ENCODE data around the gene TRIM15. TPM values are rescaled to one million over a fixed set of nuclear protein-coding genes. Genes with fewer than 3 reads are reported as not detected.

The TRIM15 gene
- total RNA-seq, 2 experiments from 2014 or later: 0.18 to 0.26 TPM

GRCh38 chr6:30206799-30207618 is 43.7 kb downstream of the TRIM15 start:
- Mint-ChIP-seq H3K4me1 (peaks cover 71% of the 10 kb centered on the region), H3K9me3 (ENCODE audit: low read depth) (no peaks in the 10 kb centered on the region), H3K27ac (no peak overlapping the region), H3K27me3 (no peaks in the 10 kb centered on the region), H3K36me3 (ENCODE audit: low read depth) (peaks cover 26% of the 10 kb centered on the region), H3K4me3 (no peak overlapping the region)
- intact Hi-C loops (cut with DNase I, micrococcal nuclease): no loop called here
- ChIA-PET POLR2A (no interaction called here), CTCF (interaction anchor here (0.6 to 1.2 kb wide), 3 partner anchors 12 to 103 kb away, joined by 3 to 8 read pairs (median 3); no protein-coding TSS in a partner anchor)
- no peak for ATAC-seq
- DNase-seq: no peak

DNA sequence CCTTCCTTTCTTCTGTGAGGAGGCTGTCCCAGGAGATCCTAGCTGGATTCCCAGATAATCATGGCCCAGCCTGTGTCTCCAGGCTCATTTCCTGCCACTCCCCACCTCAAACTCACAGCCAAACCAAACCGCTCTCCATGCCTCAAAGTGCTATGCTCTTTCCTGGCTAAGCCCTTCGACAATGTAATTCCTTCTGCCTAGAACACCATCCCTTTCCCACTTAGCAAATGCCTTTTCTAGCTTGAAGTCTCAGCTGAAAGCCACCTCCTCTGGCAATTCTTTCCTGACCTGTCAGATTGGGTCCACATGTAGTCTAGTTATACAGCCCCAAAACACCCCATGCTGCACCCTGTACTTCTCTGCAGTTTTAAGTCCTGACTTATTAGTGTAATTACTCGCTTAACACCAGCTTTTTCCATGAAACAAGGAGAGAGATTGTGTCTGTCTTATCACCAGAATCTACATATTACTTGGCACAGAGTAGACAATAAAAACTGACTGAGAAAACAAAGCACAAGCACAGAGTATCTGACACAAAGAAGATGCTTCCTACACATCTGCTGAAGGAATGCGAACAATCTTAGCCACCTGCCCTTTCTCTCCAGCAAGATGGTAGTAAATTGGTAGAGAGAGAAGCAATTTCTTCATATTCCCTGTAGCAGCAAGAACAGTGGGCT is 44.4 kb downstream of the TRIM15 start:
- peaks cover 67% of the 10 kb centered on the region for H3K4me1 Mint-ChIP-seq
- H3K27ac Mint-ChIP-seq: peak overlapping the region; percentile 4
- H3K9me3 Mint-ChIP-seq (ENCODE audit: low read depth): no peaks in the 10 kb centered on the region

DNA sequence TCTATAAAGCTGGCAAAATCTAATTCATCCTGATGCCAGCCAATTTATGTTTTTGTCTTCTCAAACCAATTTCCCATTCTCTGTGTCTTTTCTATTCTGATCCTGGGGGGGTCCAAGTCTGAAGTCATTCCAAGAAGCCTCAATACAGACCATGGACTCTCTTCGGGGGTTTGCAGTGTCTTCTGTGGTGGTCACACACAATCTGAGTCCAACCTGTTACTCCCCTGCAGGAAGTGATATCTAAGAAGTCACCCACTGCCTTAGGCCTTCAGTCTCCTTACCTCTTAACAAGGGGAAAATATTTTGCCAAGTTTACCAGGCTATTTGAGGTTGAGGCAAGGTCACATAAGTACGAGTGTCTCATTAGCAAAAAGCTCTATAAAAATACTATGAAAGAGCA is 48.0 kb downstream of the TRIM15 start:
- Mint-ChIP-seq H3K27ac (peak overlapping the region; percentile 44), H3K9me3 (ENCODE audit: low read depth) (no peaks in the 10 kb centered on the region), H3K4me3 (peak overlapping the region; percentile 89), H3K27me3 (no peaks in the 10 kb centered on the region), H3K36me3 (ENCODE audit: low read depth) (peaks cover 24% of the 10 kb centered on the region), H3K4me1 (peaks cover 64% of the 10 kb centered on the region)
- POLR2A ChIA-PET: interaction anchor here (1.2 kb wide), 1 partner anchor 23 kb away, joined by 4 read pairs; no protein-coding TSS in a partner anchor
- no peak for DNase-seq
- CTCF ChIA-PET: interaction anchor here (0.6 to 1.0 kb wide), 2 partner anchors 114 to 224 kb away, joined by 3 read pairs; no protein-coding TSS in a partner anchor
- intact Hi-C loops (cut with DNase I, micrococcal nuclease): loop anchor here (5.0 kb wide), 4 partner anchors 136 to 701 kb away; partner anchors contain the start of genes GNL1 (in 1 of the 2), HLA-A (in 1 of the 2), PRR3 (in 1 of the 2) and RPP21 (in 1 of the 2)
- no peak for ATAC-seq

More for the DNA sequence above, 44.4 kb downstream of the TRIM15 start:
- Mint-ChIP-seq H3K27me3 (no peaks in the 10 kb centered on the region), H3K36me3 (ENCODE audit: low read depth) (peaks cover 28% of the 10 kb centered on the region), H3K4me3 (no peak overlapping the region)
- ATAC-seq: no peak
- ChIA-PET CTCF (interaction anchor here (1.0 to 1.1 kb wide), 2 partner anchors 11 to 152 kb away, joined by 3 to 8 read pairs; no protein-coding TSS in a partner anchor), POLR2A (no interaction called here)
- no peak for DNase-seq
- intact Hi-C loops (cut with DNase I, micrococcal nuclease): no loop called here

- no peak for ATAC-seq
- H3K4me1 Mint-ChIP-seq: peaks cover 61% of the 10 kb centered on the region
Observed at GRCh38 chr6:30211899-30212298, 48.6 kb downstream of the TRIM15 start.

DNA sequence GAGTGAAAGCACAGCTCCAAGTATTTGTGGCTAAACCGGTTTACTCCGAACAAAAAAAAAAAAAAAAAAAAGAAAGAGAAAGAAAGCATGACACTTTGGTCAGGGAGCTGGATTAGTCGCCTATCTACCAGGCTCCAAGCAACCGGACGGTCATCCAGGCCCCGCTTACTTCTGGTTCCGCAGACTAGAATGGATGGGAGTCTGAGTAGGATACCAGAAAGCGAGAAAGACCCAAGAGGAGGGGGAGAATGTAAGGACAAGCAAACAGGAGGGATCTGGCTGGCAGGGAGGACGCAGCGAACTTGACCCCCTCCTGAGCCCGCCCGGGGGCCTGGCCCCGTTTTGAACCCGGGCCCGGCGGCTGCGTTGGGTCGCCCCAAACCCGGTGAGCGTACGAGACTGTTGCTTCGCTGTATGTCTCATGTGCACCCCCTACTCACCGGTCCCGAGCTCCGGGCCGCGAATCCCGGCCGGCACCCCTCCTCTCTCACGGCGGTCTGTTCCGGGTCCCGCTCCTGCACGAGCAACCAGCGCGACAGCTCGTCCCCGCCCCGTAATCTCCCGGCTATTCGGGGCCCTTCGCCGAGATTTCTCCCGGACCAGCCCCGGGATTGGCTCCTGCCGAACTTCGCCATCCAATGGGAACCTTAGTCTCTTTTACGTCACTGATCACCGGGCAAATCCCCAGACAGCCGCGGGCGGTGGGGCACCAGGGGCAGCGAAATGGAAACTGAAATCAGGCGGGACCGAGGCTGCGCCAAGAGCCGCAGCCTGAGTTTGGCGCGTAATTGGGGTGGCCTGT is 49.7 kb downstream of the TRIM15 start, which contains the start of gene TRIM26:
TRIM26 (minus strand) TSS at position 542 of the 802 bp plus-strand sequence. CDS start 14,303 bp downstream, outside the sequence.
- peak within 1 kb of the TSS; percentile 89 for H3K4me3 Mint-ChIP-seq
- DNase-seq (peak; percentile 98), ATAC-seq (peak; percentile 90)
- H3K36me3 Mint-ChIP-seq (ENCODE audit: low read depth): peaks cover 24% of the 10 kb centered on the region
- H3K27ac Mint-ChIP-seq: peak within 1 kb of the TSS; percentile 99
- peaks cover 50% of the 10 kb centered on the region for H3K4me1 Mint-ChIP-seq
- no peaks in the 10 kb centered on the region for H3K9me3 Mint-ChIP-seq (ENCODE audit: low read depth)
- intact Hi-C loops (cut with DNase I, micrococcal nuclease): loop anchor here (1.0 to 5.0 kb wide), 11 partner anchors 110 to 699 kb away; partner anchors contain the start of genes PPP1R11 (in 2 of the 2), RPP21 (in 2 of the 2), TRIM39 (in 2 of the 2) and GNL1 (in 1 of the 2)
- CTCF ChIA-PET: interaction anchor here (0.6 to 1.6 kb wide), 9 partner anchors 8 to 964 kb away, joined by 3 to 10 read pairs (median 4); no protein-coding TSS in a partner anchor
- POLR2A ChIA-PET: interaction anchor here (0.7 to 2.0 kb wide), 5 partner anchors 10 to 112 kb away, joined by 3 to 7 read pairs (median 4); no protein-coding TSS in a partner anchor
- no peaks in the 10 kb centered on the region for H3K27me3 Mint-ChIP-seq

More at GRCh38 chr6:30211899-30212298, 48.6 kb downstream of the TRIM15 start:
- DNase-seq: no peak
- ChIA-PET POLR2A (interaction anchor here (1.2 to 1.6 kb wide), 2 partner anchors 23 to 24 kb away, joined by 4 read pairs; no protein-coding TSS in a partner anchor), CTCF (interaction anchor here (0.7 to 1.6 kb wide), 4 partner anchors 9 to 519 kb away, joined by 3 to 9 read pairs (median 4); no protein-coding TSS in a partner anchor)
- no peaks in the 10 kb centered on the region for H3K9me3 Mint-ChIP-seq (ENCODE audit: low read depth)
- no peaks in the 10 kb centered on the region for H3K27me3 Mint-ChIP-seq
- peak overlapping the region; percentile 99 for H3K27ac Mint-ChIP-seq
- peak overlapping the region; percentile 89 for H3K4me3 Mint-ChIP-seq
- H3K36me3 Mint-ChIP-seq (ENCODE audit: low read depth): peaks cover 24% of the 10 kb centered on the region
- intact Hi-C loops (cut with DNase I, micrococcal nuclease): loop anchor here (2.0 to 5.0 kb wide), 6 partner anchors 135 to 700 kb away; partner anchors contain the start of genes GNL1 (in 1 of the 2), HLA-A (in 1 of the 2), PPP1R11 (in 1 of the 2) and PRR3 (in 1 of the 2)

GRCh38 chr6:30213667-30213956 is 50.3 kb downstream of the TRIM15 start:
- ATAC-seq (no peak), DNase-seq (no peak)
- ChIA-PET POLR2A (interaction anchor here (0.6 to 2.0 kb wide), 4 partner anchors 14 to 681 kb away, joined by 3 to 8 read pairs (median 6); no protein-coding TSS in a partner anchor), CTCF (interaction anchor here (0.8 to 1.6 kb wide), 5 partner anchors 14 to 964 kb away, joined by 3 to 10 read pairs (median 4); no protein-coding TSS in a partner anchor)
- H3K27ac Mint-ChIP-seq: peak overlapping the region; percentile 99
- H3K27me3 Mint-ChIP-seq: no peaks in the 10 kb centered on the region
- intact Hi-C loops (cut with DNase I, micrococcal nuclease): loop anchor here (1.0 to 5.0 kb wide), 11 partner anchors 110 to 699 kb away; partner anchors contain the start of genes PPP1R11 (in 2 of the 2), RPP21 (in 2 of the 2), TRIM39 (in 2 of the 2) and GNL1 (in 1 of the 2)
- H3K9me3 Mint-ChIP-seq (ENCODE audit: low read depth): no peaks in the 10 kb centered on the region
- peaks cover 22% of the 10 kb centered on the region for H3K36me3 Mint-ChIP-seq (ENCODE audit: low read depth)
- peaks cover 45% of the 10 kb centered on the region for H3K4me1 Mint-ChIP-seq
- H3K4me3 Mint-ChIP-seq: peak overlapping the region; percentile 89

- CTCF ChIA-PET: interaction anchor here (0.6 to 1.5 kb wide), 4 partner anchors 10 to 330 kb away, joined by 3 to 10 read pairs (median 3); no protein-coding TSS in a partner anchor
- POLR2A ChIA-PET: interaction anchor here (0.6 to 2.0 kb wide), 5 partner anchors 13 to 1329 kb away, joined by 3 to 8 read pairs (median 4); no protein-coding TSS in a partner anchor
- Mint-ChIP-seq H3K4me3 (peak overlapping the region; percentile 89), H3K36me3 (ENCODE audit: low read depth) (peaks cover 17% of the 10 kb centered on the region), H3K9me3 (ENCODE audit: low read depth) (no peaks in the 10 kb centered on the region), H3K27me3 (no peaks in the 10 kb centered on the region), H3K4me1 (peaks cover 41% of the 10 kb centered on the region), H3K27ac (peak overlapping the region; percentile 99)
- DNase-seq: peak; percentile 84
- intact Hi-C loops (cut with DNase I, micrococcal nuclease): loop anchor here (1.0 to 5.0 kb wide), 11 partner anchors 111 to 698 kb away; partner anchors contain the start of genes PPP1R11 (in 2 of the 2), RPP21 (in 2 of the 2), TRIM39 (in 2 of the 2) and GNL1 (in 1 of the 2)
- ATAC-seq: peak; percentile 59
Observed at GRCh38 chr6:30213957-30214656, 50.8 kb downstream of the TRIM15 start.

- ChIA-PET CTCF (interaction anchor here (0.6 to 1.5 kb wide), 3 partner anchors 10 to 330 kb away, joined by 3 to 10 read pairs (median 3); no protein-coding TSS in a partner anchor), POLR2A (interaction anchor here (0.6 to 2.0 kb wide), 3 partner anchors 13 to 1329 kb away, joined by 3 to 7 read pairs (median 4); no protein-coding TSS in a partner anchor)
- peak overlapping the region; percentile 99 for H3K27ac Mint-ChIP-seq
- ATAC-seq: no peak
- no peak for DNase-seq
- H3K27me3 Mint-ChIP-seq: no peaks in the 10 kb centered on the region
- H3K36me3 Mint-ChIP-seq (ENCODE audit: low read depth): peaks cover 14% of the 10 kb centered on the region
- peaks cover 41% of the 10 kb centered on the region for H3K4me1 Mint-ChIP-seq
- H3K4me3 Mint-ChIP-seq: peak overlapping the region; percentile 89
- H3K9me3 Mint-ChIP-seq (ENCODE audit: low read depth): no peaks in the 10 kb centered on the region
- intact Hi-C loops (cut with DNase I, micrococcal nuclease): loop anchor here (5.0 kb wide), 4 partner anchors 133 to 698 kb away; partner anchors contain the start of genes GNL1 (in 1 of the 2), HLA-A (in 1 of the 2), PRR3 (in 1 of the 2) and RPP21 (in 1 of the 2)
Observed at GRCh38 chr6:30214657-30214982, 51.3 kb downstream of the TRIM15 start.

- no peak overlapping the region for H3K4me3 Mint-ChIP-seq
- ChIA-PET POLR2A (interaction anchor here (0.6 kb wide), 1 partner anchor 42 kb away, joined by 9 read pairs; no protein-coding TSS in a partner anchor), CTCF (interaction anchor here (0.8 to 2.4 kb wide), 8 partner anchors 11 to 182 kb away, joined by 3 to 12 read pairs (median 4); no protein-coding TSS in a partner anchor)
- no peaks in the 10 kb centered on the region for H3K27me3 Mint-ChIP-seq
- peaks cover 7% of the 10 kb centered on the region for H3K36me3 Mint-ChIP-seq (ENCODE audit: low read depth)
- no peaks in the 10 kb centered on the region for H3K9me3 Mint-ChIP-seq (ENCODE audit: low read depth)
- no peak overlapping the region for H3K27ac Mint-ChIP-seq
- ATAC-seq: no peak
- H3K4me1 Mint-ChIP-seq: peaks cover 28% of the 10 kb centered on the region
- no peak for DNase-seq
- intact Hi-C loops (cut with DNase I, micrococcal nuclease): no loop called here
Observed at GRCh38 chr6:30216096-30216495, 52.8 kb downstream of the TRIM15 start.
